ENCODE data around the gene HIPK2.

The HIPK2 gene

DNA sequence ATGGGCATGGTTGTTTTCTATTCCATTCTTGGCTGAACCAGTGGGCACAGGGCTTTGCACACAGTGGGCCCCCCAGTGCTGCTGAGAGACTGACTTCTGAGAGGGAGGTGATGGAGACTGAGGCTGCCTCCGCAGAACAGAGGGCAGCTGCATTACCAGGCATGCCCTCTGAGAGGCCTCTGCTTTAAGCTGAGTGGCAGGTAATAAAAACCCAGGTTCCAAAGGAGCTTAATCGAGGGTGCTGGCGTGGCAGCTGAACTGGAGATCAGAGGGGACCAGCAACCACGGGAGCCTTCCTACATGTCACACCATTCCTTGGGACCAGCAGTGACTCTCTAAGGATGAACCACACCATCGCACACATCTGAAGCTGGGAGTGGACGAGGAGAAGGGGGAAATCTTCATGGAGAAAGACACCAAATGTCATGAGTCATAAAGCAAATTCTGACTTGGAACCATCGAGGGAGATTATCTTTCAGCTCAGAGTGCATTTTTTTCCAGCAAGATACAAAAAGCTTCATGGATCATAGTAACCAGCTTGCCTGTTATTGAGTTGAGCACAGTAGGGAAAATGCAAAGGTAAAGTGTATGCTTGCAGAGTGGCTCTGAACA lies 24.6 kb downstream of the HIPK2 start:
- no peak for DNase-seq

DNA sequence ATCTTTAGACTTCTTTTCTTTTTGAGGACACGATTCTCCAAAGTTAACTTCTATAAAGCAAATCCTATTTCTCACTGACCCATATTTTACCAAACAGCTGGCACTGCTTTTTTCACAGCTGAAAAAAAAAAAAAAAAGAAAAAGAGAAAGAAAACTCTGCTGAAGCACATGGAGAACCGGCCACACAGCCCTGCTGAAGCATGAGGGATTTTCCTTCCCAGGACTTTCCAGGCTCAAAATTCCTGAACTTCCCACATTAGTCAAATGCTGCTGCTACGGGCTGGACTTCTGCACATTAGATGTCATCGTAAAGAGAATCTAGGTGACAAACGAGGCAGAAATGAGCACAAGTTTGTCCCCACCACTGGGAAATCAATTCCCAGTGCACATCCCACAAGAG lies 25.2 kb downstream of the HIPK2 start:
- DNase-seq = no peak

GRCh38 chr7:139752148-139752547 lies 25.6 kb downstream of the HIPK2 start:
- no peak for DNase-seq

DNA sequence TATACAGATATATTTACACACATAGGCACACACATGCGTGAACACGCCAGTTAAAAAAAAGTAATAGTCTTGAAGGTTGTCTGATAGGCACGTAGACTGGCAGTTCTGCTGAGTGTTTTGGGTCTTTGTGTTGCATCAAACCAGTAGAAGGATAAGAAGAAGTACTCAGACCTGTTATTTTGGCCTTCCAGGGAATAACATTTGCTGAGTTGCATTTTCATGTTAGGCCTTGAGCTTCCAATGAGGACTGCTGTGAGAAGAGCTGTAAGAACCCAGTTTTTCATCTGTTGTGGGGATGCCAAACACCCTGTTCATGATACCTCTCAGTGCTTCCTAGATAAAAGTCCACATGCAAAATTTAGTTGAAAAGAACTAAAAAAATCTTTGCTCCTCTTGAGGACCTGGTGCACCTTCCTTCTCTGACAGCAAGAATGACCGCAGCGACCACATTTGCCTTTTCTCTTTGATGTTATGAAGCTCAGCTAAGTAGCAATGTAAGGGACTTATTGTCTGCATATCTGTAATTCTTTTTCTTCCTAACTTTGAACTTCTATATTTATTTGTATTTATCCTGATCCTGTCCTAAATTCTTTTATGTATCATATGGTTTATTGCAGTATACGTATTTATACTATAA lies 27.2 kb downstream of the HIPK2 start:
- no peak for DNase-seq

DNA sequence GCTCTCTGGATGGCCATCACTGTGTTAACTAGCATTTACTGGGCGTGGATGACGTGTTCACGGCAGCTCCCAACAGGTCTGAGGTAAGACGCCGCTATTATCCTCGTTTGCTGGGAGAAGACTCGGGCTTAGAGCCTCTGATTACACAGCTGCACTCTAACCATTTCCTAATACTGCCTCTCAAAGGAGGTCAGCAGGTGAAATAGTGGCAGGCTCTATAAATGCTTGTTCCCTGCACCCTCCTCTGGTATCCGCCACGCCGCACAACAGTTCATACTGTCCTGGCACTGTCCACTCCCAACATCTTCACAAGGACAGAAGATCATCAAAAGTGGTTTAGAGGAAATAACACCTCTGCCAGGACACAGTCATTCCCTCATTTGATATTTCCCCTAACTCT lies 28.3 kb downstream of the HIPK2 start:
- DNase-seq = no peak

- no peak for DNase-seq
These were observed 28.9 kb downstream of the HIPK2 start for GRCh38 chr7:139748941-139749340.

DNA sequence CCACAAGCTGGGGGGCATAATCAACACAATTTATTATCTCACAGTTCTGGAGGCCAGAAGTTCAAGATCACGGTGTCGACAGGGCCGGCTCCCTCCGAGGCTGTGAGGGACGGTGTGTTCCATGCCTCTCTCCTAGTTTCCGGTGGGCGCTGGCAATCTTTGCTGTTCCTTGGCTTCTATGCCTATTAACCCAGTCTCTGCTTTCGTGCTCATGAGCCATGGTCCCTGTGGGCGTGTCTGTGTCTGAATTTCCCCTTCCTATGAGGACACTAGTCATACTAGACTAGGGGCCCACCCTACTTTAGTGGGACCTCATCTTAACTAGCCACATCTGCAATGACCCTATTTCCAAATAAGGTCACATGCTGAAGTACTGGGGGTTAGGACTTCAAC lies 29.4 kb downstream of the HIPK2 start:
- no peak for DNase-seq

DNA sequence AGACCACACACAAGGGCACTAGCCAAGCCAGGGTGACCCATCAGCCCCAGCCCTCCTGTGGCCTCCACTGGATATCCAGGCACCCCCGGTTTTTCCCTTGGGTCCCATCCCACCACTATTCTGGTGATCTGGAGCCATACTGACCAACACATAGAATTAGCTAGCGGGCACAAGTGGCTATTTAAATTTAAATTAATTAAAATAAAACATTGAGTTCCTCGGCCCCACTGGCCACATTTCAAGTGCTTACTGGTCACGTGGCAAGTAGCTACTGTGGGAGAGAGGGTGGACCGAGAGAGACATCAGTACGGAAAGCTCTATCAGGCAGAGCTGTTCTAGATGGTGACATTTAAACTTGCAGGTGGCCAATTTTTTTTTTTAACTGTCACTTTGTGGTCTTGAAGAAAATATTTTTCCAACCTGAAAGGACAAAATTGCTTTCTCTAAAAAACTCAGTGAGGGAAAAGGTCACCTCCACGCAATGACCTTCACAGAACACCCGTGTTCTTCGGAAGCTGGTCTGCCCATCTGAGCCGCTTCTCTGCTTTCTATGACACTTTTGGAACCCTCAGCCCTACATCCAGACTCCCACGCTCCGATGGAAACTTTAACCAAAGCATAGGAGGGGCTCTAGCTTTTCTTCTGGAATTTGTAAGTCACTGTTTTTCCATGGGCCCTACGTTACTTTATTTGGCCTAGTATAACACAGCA lies 30.0 kb downstream of the HIPK2 start:
- DNase-seq = peak in 1 of 56 donors; percentile 40

GRCh38 chr7:139746652-139747051 lies 31.1 kb downstream of the HIPK2 start:
- no peak for DNase-seq

GRCh38 chr7:139745678-139746143 lies 32.1 kb downstream of the HIPK2 start:
- DNase-seq = no peak

DNA sequence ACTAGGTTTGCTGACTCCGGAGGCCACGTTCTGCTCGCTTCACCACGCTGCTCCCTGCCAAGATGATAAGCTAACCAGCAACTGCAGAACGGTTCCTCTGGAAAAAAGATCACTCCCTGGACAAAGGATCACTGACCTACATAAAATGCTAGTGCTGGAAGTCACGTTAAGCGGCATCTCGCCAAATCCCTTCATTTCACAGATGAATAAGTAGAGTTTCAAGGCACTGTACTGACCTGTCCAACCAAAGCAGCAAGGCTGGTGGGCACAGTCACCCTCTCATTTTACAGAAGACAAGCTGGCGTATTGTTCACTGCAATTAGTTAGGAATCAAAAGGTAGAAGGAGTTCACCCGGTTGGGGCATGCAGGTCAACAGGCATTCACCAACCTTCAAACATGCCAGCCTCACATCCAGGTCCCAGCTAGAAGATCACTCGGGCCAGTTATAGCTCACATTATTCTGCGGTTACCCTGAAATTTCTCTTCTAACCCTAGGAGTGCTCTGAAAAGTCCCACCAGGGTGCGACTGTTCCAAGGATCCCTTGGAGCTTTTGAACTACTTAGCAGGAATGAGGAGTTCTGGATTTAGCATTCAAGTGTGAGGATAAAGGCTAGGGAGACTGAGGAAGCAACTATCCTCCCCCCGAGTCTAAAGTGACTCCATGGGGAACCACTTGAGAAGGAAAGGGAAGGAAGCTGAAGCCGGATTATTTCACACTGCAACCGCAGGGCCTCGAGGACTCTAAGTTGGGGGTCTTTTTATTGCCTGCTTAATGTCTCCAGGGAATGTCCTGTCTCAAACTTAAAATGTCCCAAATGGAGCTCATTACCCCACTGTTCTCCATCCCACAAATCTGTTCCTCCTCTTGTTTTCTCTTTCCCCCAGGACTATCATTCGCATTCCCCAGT lies 32.8 kb downstream of the HIPK2 start:
- no peak for DNase-seq

DNA sequence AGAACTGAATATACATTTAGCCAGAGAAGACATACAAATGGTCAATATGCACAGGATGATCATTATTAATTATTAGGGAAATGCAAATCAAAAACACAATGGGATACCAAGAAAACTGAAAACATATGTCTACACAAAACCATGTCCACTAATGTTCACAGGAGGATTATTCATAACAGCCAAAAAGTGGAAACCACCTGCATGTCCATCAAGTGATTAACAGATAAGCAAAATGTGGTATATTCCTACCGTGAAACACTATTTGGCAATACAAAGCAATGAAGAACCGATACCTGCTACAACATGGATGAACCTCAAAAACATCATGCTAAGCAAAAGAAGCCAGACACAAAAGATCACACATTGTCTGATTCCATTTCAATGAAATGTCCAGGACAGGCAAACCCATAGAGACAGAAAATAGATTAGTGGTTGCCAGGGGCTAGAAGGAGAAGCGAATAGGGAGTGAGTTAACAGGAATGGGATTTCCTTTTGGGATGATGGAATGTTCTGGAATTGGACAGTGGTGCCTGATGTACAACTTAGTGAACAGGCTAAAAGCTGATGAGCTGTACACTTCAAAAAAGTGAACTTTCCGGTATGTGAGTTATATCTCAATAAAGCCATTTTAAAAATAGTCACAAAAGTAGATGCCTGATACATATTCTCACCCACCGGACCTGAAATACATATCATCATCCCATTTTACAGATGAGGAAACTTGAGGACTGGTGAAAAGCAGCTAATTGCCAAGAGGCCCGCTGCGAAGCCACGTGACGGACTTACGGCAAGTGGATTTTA lies 33.6 kb downstream of the HIPK2 start:
- DNase-seq = no peak

GRCh38 chr7:139743267-139743966 lies 34.4 kb downstream of the HIPK2 start:
- no peak for DNase-seq

DNA sequence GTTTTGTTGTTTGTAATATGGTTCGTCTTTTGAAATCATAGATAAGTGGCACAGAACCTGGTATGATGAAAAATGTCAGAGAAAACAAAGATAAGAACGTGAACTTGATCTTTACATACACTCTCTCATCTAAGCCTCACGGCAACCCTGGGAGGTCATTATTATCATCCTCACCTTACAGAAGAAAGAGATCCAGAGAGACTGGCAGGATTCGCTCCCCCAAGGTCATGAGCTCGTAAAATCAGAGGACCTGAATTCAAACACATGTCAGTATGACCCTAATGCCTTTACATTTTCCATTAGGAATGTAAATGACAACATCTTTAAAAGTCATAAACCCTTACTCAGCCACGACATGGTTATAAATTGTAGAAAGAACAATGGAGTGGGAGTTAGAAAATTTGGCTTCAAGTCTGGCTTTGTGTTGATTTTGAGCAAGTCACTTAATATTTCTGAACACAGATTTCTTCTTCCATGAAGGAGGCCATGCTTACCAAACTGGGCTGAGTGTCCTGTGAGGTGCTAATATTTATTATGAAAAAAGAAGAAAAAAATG lies 35.9 kb downstream of the HIPK2 start:
- no peak for DNase-seq

GRCh38 chr7:139741239-139741638 lies 36.6 kb downstream of the HIPK2 start:
- no peak for DNase-seq

- peak in 52 of 56 donors; percentile 26 to 90 (median 68) for DNase-seq
These were observed 37.8 kb downstream of the HIPK2 start for GRCh38 chr7:139739863-139740597.

DNA sequence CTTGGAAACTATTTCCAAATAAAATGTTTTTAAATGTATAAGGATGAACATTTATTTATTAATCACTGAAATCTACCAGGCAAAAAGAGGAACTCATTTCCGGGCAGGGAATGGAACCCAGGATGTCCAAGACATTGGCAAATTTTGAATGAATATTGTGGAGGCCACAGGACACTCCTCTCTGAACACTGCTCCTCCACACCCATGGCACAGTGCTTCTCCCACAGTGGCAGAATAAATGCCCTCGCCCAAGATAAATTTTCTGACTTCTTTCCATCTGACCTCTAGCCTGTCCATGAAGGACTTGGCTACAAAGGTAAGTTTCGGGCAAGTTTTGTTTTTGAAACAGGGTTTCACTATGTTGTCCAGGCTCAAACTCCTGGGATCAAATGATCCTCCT lies 39.0 kb downstream of the HIPK2 start:
- no peak for DNase-seq

GRCh38 chr7:139738101-139738489 lies 39.7 kb downstream of the HIPK2 start:
- DNase-seq = peak in 19 of 56 donors; percentile 12 to 72 (median 38)

Measured in amygdala (tissue), 56 donors.